Measurements from ENCODE around the gene DIP2B. TPM values are rescaled to one million over a fixed set of nuclear protein-coding genes. Genes with fewer than 3 reads are reported as not detected.

The DIP2B gene
- polyA plus RNA-seq, 1 of the 3 experiments (the other 2 are of a cell fraction) = 6.6 TPM

GRCh38 chr12:50590869-50591268, 86.1 kb downstream of the DIP2B start:
- Histone ChIP-seq H3F3A (replicated peaks; ENCODE audit: insufficient read depth) (peaks cover 11% of the 10 kb centered on the region), H3K27me3 (ENCODE audit: insufficient read depth) (no peaks in the 10 kb centered on the region), H3K9ac (no peak overlapping the region), H2AFZ (ENCODE audit: low read depth) (no peak overlapping the region), H3K79me2 (ENCODE audit: insufficient read depth) (peaks cover 45% of the 10 kb centered on the region), H3K36me3 (replicated peaks in 1 of 2; ENCODE audit: control insufficient read depth in 1 of 2, insufficient read depth in 2 of 2, low read length in 1 of 2) (no peaks in the 10 kb centered on the region), H3K27ac (ENCODE audit: low read depth in 2 of 2, low read length in 1 of 2) (peak overlapping the region in 1 of 2 experiments; percentile 99; a peak in 1 of 4 replicates), H3K4me2 (no peak overlapping the region), H4K20me1 (ENCODE audit: insufficient read depth) (no peaks in the 10 kb centered on the region), H3K4me1 (ENCODE audit: control insufficient read depth in 1 of 2, insufficient read depth in 2 of 2, low read depth in 1 of 2, low read length in 1 of 2) (peaks cover 0 to 23% of the 10 kb centered on the region in 2 experiments; a peak in 1 of 4 replicates), H3K9me2 (no peaks in the 10 kb centered on the region), H3K9me3 (no peaks in the 10 kb centered on the region), H3K4me3 (ENCODE audit: low read depth in 2 of 2, low read length in 1 of 2) (no peak overlapping the region)
- CTCF ChIA-PET = interaction anchor here (1.2 to 1.4 kb wide), 2 partner anchors 47 to 48 kb away, joined by 3 to 4 read pairs; no protein-coding TSS in a partner anchor
- POLR2A ChIA-PET = no interaction called here
- DNase-seq = no peak
- TF ChIP-seq MEF2A (IDR thresholded peaks at IDR 0.05; ENCODE audit: borderline replicate concordance, low read depth) (no peak), CTCF (IDR thresholded peaks at IDR 0.05) (no peak), USF2 (IDR thresholded peaks at IDR 0.05; ENCODE audit: borderline replicate concordance, low read depth, low read length) (no peak), POLR2AphosphoS5 (IDR thresholded peaks at IDR 0.05; ENCODE audit: low read depth, low read length) (no peak), RFX5 (IDR thresholded peaks at IDR 0.05; ENCODE audit: low read length) (no peak), TAF1 (IDR thresholded peaks at IDR 0.05; ENCODE audit: borderline replicate concordance, low read depth, low read length) (no peak), ZBTB33 (IDR thresholded peaks at IDR 0.05; ENCODE audit: borderline replicate concordance, low read depth) (no peak), YY1 (IDR thresholded peaks at IDR 0.05; ENCODE audit: low read depth) (no peak), TEAD4 (IDR thresholded peaks at IDR 0.05; ENCODE audit: borderline replicate concordance, insufficient read depth) (no peak), GATA2 (CRISPR knock-in tag; IDR thresholded peaks at IDR 0.05) (no peak), MAX (IDR thresholded peaks at IDR 0.05; ENCODE audit: low read depth) (no peak), GABPA (IDR thresholded peaks at IDR 0.05; ENCODE audit: low read depth) (no peak)

- DNase-seq = no peak
- peaks cover 45% of the 10 kb centered on the region for H3K79me2 ChIP-seq (ENCODE audit: insufficient read depth)
- no peak overlapping the region for H3K4me2 ChIP-seq
- H3K4me3 ChIP-seq (ENCODE audit: low read depth in 2 of 2, low read length in 1 of 2) = no peak overlapping the region
- no peak overlapping the region for H3K27ac ChIP-seq (ENCODE audit: low read depth in 2 of 2, low read length in 1 of 2)
- H3K9me3 ChIP-seq = no peaks in the 10 kb centered on the region
- no peaks in the 10 kb centered on the region for H3K36me3 ChIP-seq (replicated peaks in 1 of 2; ENCODE audit: control insufficient read depth in 1 of 2, insufficient read depth in 2 of 2, low read length in 1 of 2)
- H3K4me1 ChIP-seq (ENCODE audit: control insufficient read depth in 1 of 2, insufficient read depth in 2 of 2, low read depth in 1 of 2, low read length in 1 of 2) = peaks cover 0 to 13% of the 10 kb centered on the region in 2 experiments; a peak in 2 of 4 replicates
- ChIA-PET POLR2A (no interaction called here), CTCF (interaction anchor here (1.7 kb wide), 1 partner anchor 11 kb away, joined by 4 read pairs; no protein-coding TSS in a partner anchor)
- 95% methylated on average over 3 of the region's 3 CpGs for WGBS (ENCODE audit: low lambda C conversion rate)
- H2AFZ ChIP-seq (ENCODE audit: low read depth) = no peak overlapping the region
- peaks cover 28% of the 10 kb centered on the region for H3F3A ChIP-seq (replicated peaks; ENCODE audit: insufficient read depth)
- H3K27me3 ChIP-seq (ENCODE audit: insufficient read depth) = no peaks in the 10 kb centered on the region
- H4K20me1 ChIP-seq (ENCODE audit: insufficient read depth) = no peaks in the 10 kb centered on the region
- H3K9ac ChIP-seq = no peak overlapping the region
- H3K9me2 ChIP-seq = no peaks in the 10 kb centered on the region
- no peak for TF ChIP-seq MEF2A (IDR thresholded peaks at IDR 0.05; ENCODE audit: borderline replicate concordance, low read depth)
- no peak for TF ChIP-seq USF2 (IDR thresholded peaks at IDR 0.05; ENCODE audit: borderline replicate concordance, low read depth, low read length)
- no peak for TF ChIP-seq RXRA (IDR thresholded peaks at IDR 0.05; ENCODE audit: borderline replicate concordance, low read depth)
- TF ChIP-seq JUND (IDR thresholded peaks at IDR 0.05) = no peak
- TF ChIP-seq CTCF (IDR thresholded peaks at IDR 0.05) = no peak
- TF ChIP-seq IRF3 (IDR thresholded peaks at IDR 0.05; ENCODE audit: low read depth, low read length) = no peak
- TF ChIP-seq POLR2AphosphoS5 (IDR thresholded peaks at IDR 0.05; ENCODE audit: low read depth, low read length) = no peak
Measured at GRCh38 chr12:50595667-50596066, 90.9 kb downstream of the DIP2B start.
